Mesenchymal stem cell (in vitro differentiated cells and primary cell): ENCODE measurements around the gene DNAJC5G.
"Not testable (repeated sequence)": the region's sequence is repeated elsewhere in the genome, so short reads cannot be mapped to it uniquely, and the experiment has no call there.

Source experiments
- DNase-seq: peaks from one replicate; pipeline ENCODE4 v3.0.0-alpha.2; 2013
- H2AFZ ChIP-seq: one replicate; pipeline ENCODE4 v1.6.1; 2013; ENCODE audit warnings: low read depth, mild to moderate bottlenecking, control low read depth, inconsistent platforms, low read length, moderate library complexity
- H2AK5ac ChIP-seq: 2 replicates; pipeline ENCODE4 v1.6.1; 2013; ENCODE audit warnings: low read length, moderate library complexity, mild to moderate bottlenecking, inconsistent platforms; ENCODE audit not compliant: severe bottlenecking
- H2BK120ac ChIP-seq: one replicate; pipeline ENCODE4 v1.6.1; 2013; ENCODE audit warnings: low read depth, mild to moderate bottlenecking, inconsistent platforms, low read length, moderate library complexity
- H2BK12ac ChIP-seq, 2 experiments: one replicate each; pipeline ENCODE4 v1.6.1; 2013; ENCODE audit warnings: inconsistent platforms in 2 of 2, low read length in 2 of 2, mild to moderate bottlenecking in 2 of 2, moderate library complexity in 2 of 2, control low read depth in 1 of 2
- H2BK15ac ChIP-seq: one replicate; pipeline ENCODE4 v1.6.1; 2013; ENCODE audit warnings: mild to moderate bottlenecking, low read depth, inconsistent platforms; ENCODE audit not compliant: poor library complexity, severe bottlenecking
- H2BK5ac ChIP-seq: 2 replicates; pipeline ENCODE4 v1.6.1; 2013; ENCODE audit warnings: low read depth, mild to moderate bottlenecking, low read length, control low read depth, inconsistent platforms; ENCODE audit not compliant: poor library complexity, severe bottlenecking
- H3K14ac ChIP-seq, 2 experiments: one replicate each; pipeline ENCODE4 v1.6.1; 2013; ENCODE audit warnings: inconsistent platforms in 2 of 2, low read length in 2 of 2, control low read depth in 1 of 2, mild to moderate bottlenecking in 1 of 2, moderate library complexity in 1 of 2
- H3K18ac ChIP-seq, 2 experiments: one replicate each; pipeline ENCODE4 v1.6.1; 2013; ENCODE audit warnings: inconsistent platforms in 2 of 2, low read length in 2 of 2, control low read depth in 1 of 2, low read depth in 1 of 2, mild to moderate bottlenecking in 1 of 2
- H3K23ac ChIP-seq, 2 experiments: one replicate each; pipeline ENCODE4 v1.6.1; 2013; ENCODE audit warnings: inconsistent platforms in 2 of 2, low read length in 2 of 2, mild to moderate bottlenecking in 2 of 2, moderate library complexity in 2 of 2, control low read depth in 1 of 2
- H3K27ac ChIP-seq: 2 replicates; pipeline ENCODE4 v1.5.1; 2013; ENCODE audit warnings: mild to moderate bottlenecking, moderate library complexity, low read length, control low read depth, inconsistent platforms; ENCODE audit not compliant: poor library complexity, severe bottlenecking
- H3K27me3 ChIP-seq, 2 experiments: 2 replicates each; pipeline versions ENCODE4 v1.6.1 to v1.7.0; 2013; ENCODE audit warnings: low read length in 2 of 2, mild to moderate bottlenecking in 2 of 2, moderate library complexity in 2 of 2, control low read depth in 1 of 2, inconsistent platforms in 1 of 2; ENCODE audit not compliant: control insufficient read depth in 1 of 2, insufficient read depth in 1 of 2
- H3K36me3 ChIP-seq, 2 experiments: 2 replicates each; pipeline versions ENCODE4 v1.6.1 to v1.7.0; 2013; ENCODE audit warnings: low read length in 2 of 2, control low read depth in 1 of 2, inconsistent platforms in 1 of 2, low read depth in 1 of 2, mild to moderate bottlenecking in 1 of 2; ENCODE audit not compliant: insufficient read depth in 2 of 2, control insufficient read depth in 1 of 2
- H3K4ac ChIP-seq, 2 experiments: one replicate each; pipeline ENCODE4 v1.6.1; 2013; ENCODE audit warnings: inconsistent platforms in 2 of 2, low read length in 2 of 2, mild to moderate bottlenecking in 2 of 2, moderate library complexity in 2 of 2, control low read depth in 1 of 2, low read depth in 1 of 2
- H3K4me1 ChIP-seq: 2 replicates; pipeline ENCODE4 v1.6.1; 2013; ENCODE audit warnings: low read depth, low read length, control low read depth; ENCODE audit not compliant: control insufficient read depth, insufficient read depth
- H3K4me2 ChIP-seq: 2 replicates; pipeline ENCODE4 v1.6.1; 2013; ENCODE audit warnings: low read length, mild to moderate bottlenecking, inconsistent platforms; ENCODE audit not compliant: poor library complexity, severe bottlenecking
- H3K4me3 ChIP-seq, 2 experiments: 2 replicates each; pipeline versions ENCODE4 v1.5.1 to v1.7.0; 2013; ENCODE audit warnings: low read length in 2 of 2, mild to moderate bottlenecking in 2 of 2, control low read depth in 1 of 2, low read depth in 1 of 2; ENCODE audit not compliant: insufficient read depth in 1 of 2
- H3K79me1 ChIP-seq: replicated peaks from 2 replicates; pipeline ENCODE4 v1.6.1; 2013; ENCODE audit warnings: mild to moderate bottlenecking, control low read depth, low read length, inconsistent platforms; ENCODE audit not compliant: poor library complexity, severe bottlenecking
- H3K9ac ChIP-seq: 2 replicates; pipeline ENCODE4 v1.7.0; 2013; ENCODE audit warnings: mild to moderate bottlenecking, low read length, moderate library complexity
- H3K9me3 ChIP-seq: 2 replicates; pipeline ENCODE4 v1.7.0; 2013; ENCODE audit warnings: mild to moderate bottlenecking, low read length; ENCODE audit not compliant: control insufficient read depth
- H4K8ac ChIP-seq: one replicate; pipeline ENCODE4 v1.6.1; 2013; ENCODE audit warnings: inconsistent platforms, mild to moderate bottlenecking, low read length, moderate library complexity
- H4K91ac ChIP-seq: one replicate; pipeline ENCODE4 v1.6.1; 2013; ENCODE audit warnings: mild to moderate bottlenecking, low read length, inconsistent platforms
- WGBS: methylation state at CpG from one replicate; pipeline ENCODE4 v1.1.7; 2013; ENCODE audit warnings: mixed read lengths; 5-methylcytosine and 5-hydroxymethylcytosine counted together

Gene DNAJC5G

DNA sequence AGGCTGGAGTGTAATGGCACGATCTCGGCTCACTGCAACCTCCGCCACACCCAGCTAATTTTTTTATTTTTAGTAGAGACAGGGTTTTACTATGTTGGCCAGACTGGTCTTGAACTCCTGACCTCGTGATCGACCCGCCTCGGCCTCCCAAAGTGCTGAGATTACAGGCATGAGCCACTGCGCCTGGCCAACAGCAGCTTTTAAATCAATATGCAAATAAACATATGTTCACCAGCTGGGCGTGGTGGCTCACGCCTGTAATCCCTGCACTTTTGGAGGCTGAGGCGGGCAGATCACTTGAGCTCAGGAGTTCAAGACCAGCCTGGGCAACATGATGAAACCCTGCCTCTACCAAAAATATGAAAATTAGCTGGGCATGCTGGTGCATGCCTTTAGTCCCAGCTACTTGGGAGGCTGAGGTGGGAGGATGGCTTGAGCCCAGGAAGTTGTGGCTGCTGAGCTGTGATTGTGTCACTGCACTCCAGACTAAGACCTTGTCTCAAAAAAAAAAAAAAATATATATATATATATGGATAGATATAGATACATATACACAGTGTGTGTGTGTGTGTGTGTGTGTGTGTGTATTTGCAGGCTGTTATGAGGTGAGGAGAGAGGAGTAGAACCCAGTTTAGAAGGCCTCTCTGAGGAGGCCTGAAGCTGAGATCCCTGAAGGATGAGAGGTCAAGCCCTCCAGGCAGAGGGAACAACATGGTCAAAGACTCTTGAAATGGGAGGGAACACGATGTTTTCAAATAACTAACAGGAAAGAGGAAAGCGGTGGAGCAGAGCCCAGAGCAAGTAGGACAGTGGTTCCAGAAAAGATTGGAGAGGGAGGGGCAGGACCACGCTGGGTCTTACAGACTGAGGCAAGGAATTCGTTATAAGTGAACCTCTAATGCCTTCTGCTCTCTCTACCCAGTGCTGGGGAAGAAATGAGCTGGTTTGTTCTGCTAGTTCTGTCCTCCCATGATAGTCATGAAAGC lies 2.4 kb upstream of the DNAJC5G start:
- not testable (repeated sequence) for H3K27ac ChIP-seq, H3K9ac ChIP-seq, H3K14ac ChIP-seq, H3K4me3 ChIP-seq, H2AFZ ChIP-seq, H3K18ac ChIP-seq, H2AK5ac ChIP-seq, H3K79me1 ChIP-seq, H2BK5ac ChIP-seq, H3K4me2 ChIP-seq, H4K91ac ChIP-seq, H2BK120ac ChIP-seq, H3K9me3 ChIP-seq, H3K4me1 ChIP-seq, H2BK12ac ChIP-seq, H4K8ac ChIP-seq, DNase-seq, H3K36me3 ChIP-seq, H3K4ac ChIP-seq, H3K23ac ChIP-seq, H2BK15ac ChIP-seq
- 86% methylated on average over 12 of the region's 15 CpGs for WGBS
- peaks cover 50 to 51% of the 10 kb centered on the region in 2 experiments for H3K27me3 ChIP-seq

- Histone ChIP-seq H3K18ac (no peak overlapping the region), H3K79me1 (no peaks in the 10 kb centered on the region), H4K8ac (no peak overlapping the region), H3K14ac (no peak overlapping the region), H2BK12ac (no peak overlapping the region), H2BK5ac (no peak overlapping the region), H3K4ac (no peak overlapping the region), H3K27ac (no peak overlapping the region), H4K91ac (no peak overlapping the region), H3K36me3 (no peaks in the 10 kb centered on the region), H2AFZ (no peak overlapping the region), H2BK120ac (no peak overlapping the region), H3K4me1 (peaks cover 3% of the 10 kb centered on the region), H3K27me3 (peaks cover 35 to 61% of the 10 kb centered on the region in 2 experiments), H3K9ac (no peak overlapping the region), H3K4me2 (no peak overlapping the region), H3K4me3 (no peak overlapping the region), H3K9me3 (no peaks in the 10 kb centered on the region), H2AK5ac (no peak overlapping the region), H3K23ac (no peak overlapping the region), H2BK15ac (no peak overlapping the region)
- no peak for DNase-seq
- 88% methylated on average over 1 of the region's 1 CpG for WGBS
These were observed 2.8 kb downstream of the DNAJC5G start for GRCh38 chr2:27278010-27278409.

GRCh38 chr2:27280826-27281225 lies 5.6 kb downstream of the DNAJC5G start:
- no peak overlapping the region for H3K4ac ChIP-seq
- no peak overlapping the region for H2BK5ac ChIP-seq
- H3K14ac ChIP-seq: no peak overlapping the region
- H3K4me1 ChIP-seq: peaks cover 3% of the 10 kb centered on the region
- no peak overlapping the region for H3K18ac ChIP-seq
- no peak overlapping the region for H2BK15ac ChIP-seq
- no peak overlapping the region for H4K8ac ChIP-seq
- no peak overlapping the region for H2AFZ ChIP-seq
- no peak overlapping the region for H3K4me3 ChIP-seq
- no peak overlapping the region for H4K91ac ChIP-seq
- H3K27ac ChIP-seq: no peak overlapping the region
- 82% methylated on average over 3 of the region's 3 CpGs for WGBS
- peaks cover 34 to 64% of the 10 kb centered on the region in 2 experiments for H3K27me3 ChIP-seq
- no peaks in the 10 kb centered on the region for H3K79me1 ChIP-seq
- no peak for DNase-seq
- no peak overlapping the region for H3K4me2 ChIP-seq
- no peak overlapping the region for H3K9ac ChIP-seq
- no peak overlapping the region for H3K23ac ChIP-seq
- H3K36me3 ChIP-seq: no peaks in the 10 kb centered on the region
- no peaks in the 10 kb centered on the region for H3K9me3 ChIP-seq
- H2BK12ac ChIP-seq: no peak overlapping the region
- no peak overlapping the region for H2AK5ac ChIP-seq
- no peak overlapping the region for H2BK120ac ChIP-seq

DNA sequence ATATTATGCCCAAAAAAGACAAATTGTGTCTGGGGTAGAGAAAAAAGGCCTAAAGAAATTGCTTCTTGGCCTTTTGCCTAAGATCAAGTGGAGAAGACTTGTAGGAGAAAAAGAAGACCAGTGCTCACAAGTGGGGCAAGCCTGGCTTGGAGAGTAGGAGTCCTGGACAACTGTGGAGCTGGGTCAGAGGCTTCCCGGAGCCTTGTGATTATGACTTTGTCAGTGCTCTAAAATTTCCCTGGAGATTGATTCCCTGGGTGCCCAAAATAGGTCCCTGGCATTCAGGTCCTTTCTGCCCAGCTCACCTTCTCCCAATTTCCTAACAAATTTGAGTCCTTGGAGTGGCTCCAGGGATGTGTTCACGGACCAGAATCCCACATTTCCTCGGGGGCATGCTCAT lies 6.2 kb downstream of the DNAJC5G start:
- no peaks in the 10 kb centered on the region for H3K9me3 ChIP-seq
- no peak overlapping the region for H4K8ac ChIP-seq
- H2BK12ac ChIP-seq: no peak overlapping the region
- no peaks in the 10 kb centered on the region for H3K79me1 ChIP-seq
- no peak overlapping the region for H3K4me2 ChIP-seq
- H3K27ac ChIP-seq: no peak overlapping the region
- no peak overlapping the region for H3K4me3 ChIP-seq
- no peak overlapping the region for H2BK120ac ChIP-seq
- H3K36me3 ChIP-seq: no peaks in the 10 kb centered on the region
- no peak overlapping the region for H3K18ac ChIP-seq
- H3K23ac ChIP-seq: no peak overlapping the region
- H3K4ac ChIP-seq: no peak overlapping the region
- H2AK5ac ChIP-seq: no peak overlapping the region
- no peak overlapping the region for H2AFZ ChIP-seq
- H3K9ac ChIP-seq: no peak overlapping the region
- H3K27me3 ChIP-seq: peaks cover 32 to 64% of the 10 kb centered on the region in 2 experiments
- H4K91ac ChIP-seq: no peak overlapping the region
- 89% methylated on average over 3 of the region's 3 CpGs for WGBS
- DNase-seq: no peak
- no peak overlapping the region for H2BK15ac ChIP-seq
- H2BK5ac ChIP-seq: no peak overlapping the region
- H3K14ac ChIP-seq: no peak overlapping the region
- H3K4me1 ChIP-seq: peaks cover 3% of the 10 kb centered on the region
